Vagina (tissue), 2 donors: ENCODE data around the gene SLC39A6. TPM values are rescaled to one million over a fixed set of nuclear protein-coding genes. Genes with fewer than 3 reads are reported as not detected.
"Not testable (repeated sequence)": the region's sequence is repeated elsewhere in the genome, so short reads cannot be mapped to it uniquely, and the experiment has no call there.

ENCODE experiments used
- DNase-seq, 2 donors: peaks; one replicate each; pipeline ENCODE4 v3.0.0-alpha.2; 2017; ENCODE audit errors: extremely low spot score in 2 of 2
- H3K27ac ChIP-seq: fragments of 200-600 bp; sonication (generic); one replicate; pipeline ENCODE4 v1.5.1; 2019
- H3K27me3 ChIP-seq: fragments of 200-600 bp; sonication (generic); one replicate; pipeline ENCODE4 v1.5.1; 2019
- H3K36me3 ChIP-seq, 2 donors: fragments of 200-600 bp; sonication (generic); one replicate each; pipeline ENCODE4 v1.5.1; 2017 to 2019
- H3K4me1 ChIP-seq: fragments of 200-600 bp; sonication (generic); one replicate; pipeline ENCODE4 v1.5.1; 2019
- H3K4me3 ChIP-seq, 2 donors: fragments of 200-600 bp; sonication (generic); 1 replicate in 1 of 2; 2 replicates in 1 of 2; pipeline ENCODE4 v1.5.1; 2016 to 2019
- H3K9me3 ChIP-seq: fragments of 200-600 bp; sonication (generic); one replicate; pipeline ENCODE4 v1.5.1; 2019
- CTCF ChIP-seq, 3 experiments: fragments of 450-650 bp in 2 of 3; fragments of 200-600 bp in 1 of 3; sonication (generic) in 1 of 3; IDR thresholded peaks; one replicate each; pipeline ENCODE4 v1.5.1; 2017 to 2019; ENCODE audit warnings: antibody characterized with exemption in 3 of 3, mild to moderate bottlenecking in 2 of 3, moderate library complexity in 2 of 3
- POLR2A ChIP-seq, 2 donors: fragments of 450-650 bp; IDR thresholded peaks; one replicate each; pipeline ENCODE4 v1.6.1; 2017; ENCODE audit warnings: antibody characterized with exemption in 2 of 2, mild to moderate bottlenecking in 2 of 2, moderate library complexity in 2 of 2
- POLR2AphosphoS5 ChIP-seq, 2 donors: sonication (generic); formaldehyde crosslinking; IDR thresholded peaks; one replicate each; pipeline ENCODE4 v1.9.0; 2017; ENCODE audit warnings: antibody characterized with exemption in 2 of 2, mild to moderate bottlenecking in 2 of 2, low read depth in 1 of 2; ENCODE audit not compliant: insufficient read depth in 1 of 2
- intact Hi-C: fragments of 100-400 bp; cut with DNase I; formaldehyde crosslinking; loops from one replicate; pipeline ENCODE4 v1.15.1; 2023
- total RNA-seq: library from RNA; depleted of rRNA; stranded (reverse); fragments of >200 nt; gene quantifications from one replicate; pipeline ENCODE4 v1.2.3, GENCODE V29; 2016

Gene SLC39A6
- total RNA-seq, 1 donor from 2014 or later, result 39.3 TPM

- intact Hi-C loops, result no loop called here
- H3K9me3 ChIP-seq, result no peaks in the 10 kb centered on the region
- H3K4me3 ChIP-seq, result no peak overlapping the region
- H3K36me3 ChIP-seq, result no peaks in the 10 kb centered on the region
- no peak for DNase-seq
- H3K4me1 ChIP-seq, result no peaks in the 10 kb centered on the region
- no peaks in the 10 kb centered on the region for H3K27me3 ChIP-seq
- H3K27ac ChIP-seq, result no peak overlapping the region
- TF ChIP-seq POLR2A (IDR thresholded peaks at IDR 0.05), result no peak
These were observed 34.7 kb downstream of the SLC39A6 start for GRCh38 chr18:36094431-36094830.

- H3K9me3 ChIP-seq, intact Hi-C loops, DNase-seq, H3K27ac ChIP-seq, H3K36me3 ChIP-seq, H3K27me3 ChIP-seq, H3K4me3 ChIP-seq, H3K4me1 ChIP-seq: not testable (repeated sequence)
These were observed 37.0 kb downstream of the SLC39A6 start for GRCh38 chr18:36092116-36092515.

- Histone ChIP-seq H3K27ac (no peak overlapping the region), H3K9me3 (no peaks in the 10 kb centered on the region), H3K4me1 (no peaks in the 10 kb centered on the region), H3K27me3 (no peaks in the 10 kb centered on the region), H3K36me3 (no peaks in the 10 kb centered on the region), H3K4me3 (no peak overlapping the region)
- TF ChIP-seq POLR2A (IDR thresholded peaks at IDR 0.05), result no peak
- TF ChIP-seq CTCF (IDR thresholded peaks at IDR 0.05), result no peak
- TF ChIP-seq POLR2AphosphoS5 (IDR thresholded peaks at IDR 0.05; ENCODE audit: insufficient read depth in 1 of 2, low read depth in 1 of 2), result no peak
- intact Hi-C loops, result no loop called here
- no peak for DNase-seq
These were observed 40.1 kb downstream of the SLC39A6 start for GRCh38 chr18:36089001-36089400.

GRCh38 chr18:36088256-36088655, 40.9 kb downstream of the SLC39A6 start:
- TF ChIP-seq POLR2AphosphoS5 (IDR thresholded peaks at IDR 0.05; ENCODE audit: insufficient read depth in 1 of 2, low read depth in 1 of 2), result no peak
- TF ChIP-seq CTCF (IDR thresholded peaks at IDR 0.05), result no peak
- TF ChIP-seq POLR2A (IDR thresholded peaks at IDR 0.05), result no peak
- no peaks in the 10 kb centered on the region for H3K27me3 ChIP-seq
- intact Hi-C loops, result no loop called here
- DNase-seq, result no peak
- no peak overlapping the region for H3K27ac ChIP-seq
- H3K4me1 ChIP-seq, result no peaks in the 10 kb centered on the region
- H3K36me3 ChIP-seq, result no peaks in the 10 kb centered on the region
- H3K4me3 ChIP-seq, result no peak overlapping the region
- H3K9me3 ChIP-seq, result no peaks in the 10 kb centered on the region

- DNase-seq, result no peak
- Histone ChIP-seq H3K4me3 (no peak overlapping the region), H3K27me3 (no peaks in the 10 kb centered on the region), H3K36me3 (no peaks in the 10 kb centered on the region), H3K4me1 (no peaks in the 10 kb centered on the region), H3K9me3 (no peaks in the 10 kb centered on the region), H3K27ac (no peak overlapping the region)
- intact Hi-C loops, result no loop called here
- TF ChIP-seq POLR2AphosphoS5 (IDR thresholded peaks at IDR 0.05; ENCODE audit: insufficient read depth in 1 of 2, low read depth in 1 of 2), result no peak
- TF ChIP-seq CTCF (IDR thresholded peaks at IDR 0.05), result no peak
- no peak for TF ChIP-seq POLR2A (IDR thresholded peaks at IDR 0.05)
These were observed 43.0 kb downstream of the SLC39A6 start for GRCh38 chr18:36086186-36086585.

GRCh38 chr18:36085195-36085594, 43.9 kb downstream of the SLC39A6 start:
- Histone ChIP-seq H3K4me3 (no peak overlapping the region), H3K27ac (no peak overlapping the region), H3K36me3 (no peaks in the 10 kb centered on the region), H3K4me1 (no peaks in the 10 kb centered on the region), H3K9me3 (no peaks in the 10 kb centered on the region), H3K27me3 (no peaks in the 10 kb centered on the region)
- no peak for DNase-seq
- TF ChIP-seq POLR2A (IDR thresholded peaks at IDR 0.05), result no peak
- intact Hi-C loops, result no loop called here

GRCh38 chr18:36083729-36084128, 45.4 kb downstream of the SLC39A6 start:
- Histone ChIP-seq H3K4me3 (no peak overlapping the region), H3K36me3 (no peaks in the 10 kb centered on the region), H3K4me1 (no peaks in the 10 kb centered on the region), H3K27ac (no peak overlapping the region), H3K27me3 (no peaks in the 10 kb centered on the region), H3K9me3 (no peaks in the 10 kb centered on the region)
- intact Hi-C loops, result no loop called here
- DNase-seq, result no peak
- no peak for TF ChIP-seq CTCF (IDR thresholded peaks at IDR 0.05)
- TF ChIP-seq POLR2A (IDR thresholded peaks at IDR 0.05), result no peak
- no peak for TF ChIP-seq POLR2AphosphoS5 (IDR thresholded peaks at IDR 0.05; ENCODE audit: insufficient read depth in 1 of 2, low read depth in 1 of 2)

GRCh38 chr18:36081118-36081517, 48.0 kb downstream of the SLC39A6 start:
- H3K36me3 ChIP-seq, H3K4me3 ChIP-seq, H3K27me3 ChIP-seq, H3K4me1 ChIP-seq, DNase-seq, H3K9me3 ChIP-seq, H3K27ac ChIP-seq, intact Hi-C loops: not testable (repeated sequence)
